Bronchial epithelial cell (primary cell): Measurements from ENCODE around the gene DND1. TPM values are rescaled to one million over a fixed set of nuclear protein-coding genes. Genes with fewer than 3 reads are reported as not detected.

Source experiments
- DNase-seq: peaks from one replicate; pipeline ENCODE4 v3.0.0-alpha.2; 2010; ENCODE audit warnings: low read depth
- FAIRE-seq: peaks from 2 replicates; lab custom pipeline; 2011; peaks lifted over from hg19 to GRCh38; lab: Jason Lieb, UNC
- H3K27me3 ChIP-seq: 2 replicates; pipeline ENCODE4 v1.5.1; 2011; ENCODE audit warnings: low read length; ENCODE audit not compliant: control insufficient read depth, insufficient read depth
- H3K36me3 ChIP-seq: 2 replicates; pipeline ENCODE4 v1.5.1; 2011; ENCODE audit warnings: low read length; ENCODE audit not compliant: control insufficient read depth, insufficient read depth
- H3K4me3 ChIP-seq: 2 replicates; pipeline ENCODE4 v1.5.1; 2011; ENCODE audit warnings: mild to moderate bottlenecking, low read depth, low read length, control low read depth
- CTCF ChIP-seq: IDR thresholded peaks from 2 replicates; pipeline ENCODE4 v1.5.1; 2011; ENCODE audit warnings: mild to moderate bottlenecking, moderate library complexity, low read length, control low read depth, inconsistent platforms; ENCODE audit not compliant: insufficient read depth, severe bottlenecking
- total RNA-seq: library from RNA; depleted of rRNA; stranded (reverse); fragments of >200 nt; gene quantifications from 2 replicates; pipeline ENCODE4 v1.2.1, GENCODE V29; 2014

DND1 gene
- total RNA-seq, 1 donor from 2014 or later = 0.26 TPM

- DNase-seq (peak; percentile 95), FAIRE-seq (peak; percentile 43)
- no peaks in the 10 kb centered on the region for H3K27me3 ChIP-seq
- H3K4me3 ChIP-seq = peak within 1 kb of the TSS; percentile 61
- TF ChIP-seq CTCF = no peak
- peaks cover 19% of the 10 kb centered on the region for H3K36me3 ChIP-seq
These were observed 17.9 kb upstream of the DND1 start, which contains the start of the genes HARS1 and HARS2 for GRCh38 chr5:140690941-140691924. Gene HARS1, minus strand, starts transcription at chr5:140691370. Its CDS starts 66 bp downstream, at chr5:140691304. Gene HARS2, plus strand, starts transcription at chr5:140691455. Its CDS starts 194 bp downstream, at chr5:140691649.

- FAIRE-seq (no peak), DNase-seq (no peak)
- H3K27me3 ChIP-seq = no peaks in the 10 kb centered on the region
- H3K36me3 ChIP-seq = peaks cover 14% of the 10 kb centered on the region
- H3K4me3 ChIP-seq = peak overlapping the region; percentile 61
- TF ChIP-seq CTCF = no peak
These were observed 17.1 kb upstream of the DND1 start for GRCh38 chr5:140690376-140690932.

GRCh38 chr5:140678993-140679392 lies 5.6 kb upstream of the DND1 start:
- no peak overlapping the region for H3K4me3 ChIP-seq
- H3K27me3 ChIP-seq = no peaks in the 10 kb centered on the region
- FAIRE-seq (no peak), DNase-seq (no peak)
- peaks cover 32% of the 10 kb centered on the region for H3K36me3 ChIP-seq
- no peak for TF ChIP-seq CTCF

DNA sequence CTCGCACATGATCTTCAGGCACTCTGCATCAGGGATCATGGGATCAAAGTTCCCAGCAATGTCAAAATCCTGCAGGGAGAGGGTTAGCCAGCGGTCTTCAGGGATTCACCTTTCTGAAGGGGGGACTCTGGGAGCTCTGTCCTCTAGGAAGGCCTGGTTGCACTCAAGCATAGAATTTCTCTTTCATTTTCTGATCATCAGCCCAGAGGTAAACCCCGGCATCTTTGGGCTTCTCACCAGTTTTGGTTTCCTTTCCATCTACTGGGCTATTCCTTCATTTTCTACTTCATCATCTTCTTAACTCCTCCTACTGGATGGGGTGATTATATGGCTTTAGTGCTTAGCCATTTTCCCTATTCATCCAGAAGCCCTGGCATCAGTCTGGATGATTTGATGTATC lies 4.6 kb upstream of the DND1 start:
- FAIRE-seq (no peak), DNase-seq (no peak)
- Histone ChIP-seq H3K4me3 (no peak overlapping the region), H3K27me3 (no peaks in the 10 kb centered on the region), H3K36me3 (peaks cover 34% of the 10 kb centered on the region)
- no peak for TF ChIP-seq CTCF

- H3K4me3 ChIP-seq = no peak overlapping the region
- DNase-seq (no peak), FAIRE-seq (peak; percentile 43)
- no peaks in the 10 kb centered on the region for H3K27me3 ChIP-seq
- no peak for TF ChIP-seq CTCF
- H3K36me3 ChIP-seq = peaks cover 29% of the 10 kb centered on the region
These were observed 1.3 kb upstream of the DND1 start for GRCh38 chr5:140674629-140675028.
